22Rv1 (cell line): ENCODE results near the gene CAMK1D.

ENCODE experiments used
- H3K27ac ChIP-seq: fragments of 450-650 bp; 2 replicates; pipeline ENCODE4 v1.5.1; 2017
- CTCF ChIP-seq: fragments of 450-650 bp; IDR thresholded peaks from 2 replicates; pipeline ENCODE4 v1.5.1; 2017; ENCODE audit warnings: mild to moderate bottlenecking
- ZFX ChIP-seq: fragments of 450-650 bp; IDR thresholded peaks from 2 replicates; pipeline ENCODE4 v1.6.1; 2017; ENCODE audit warnings: antibody characterized with exemption, borderline replicate concordance

CAMK1D gene

GRCh38 chr10:12703813-12704212, 354.5 kb downstream of the CAMK1D start:
- no peak overlapping the region for H3K27ac ChIP-seq
- TF ChIP-seq CTCF, result no peak
- no peak for TF ChIP-seq ZFX

GRCh38 chr10:12704488-12704887, 355.1 kb downstream of the CAMK1D start:
- H3K27ac ChIP-seq, result no peak overlapping the region

GRCh38 chr10:12705943-12706342, 356.6 kb downstream of the CAMK1D start:
- H3K27ac ChIP-seq, result no peak overlapping the region
- TF ChIP-seq ZFX, result no peak
- TF ChIP-seq CTCF, result no peak

More at GRCh38 chr10:12704488-12704887, 355.1 kb downstream of the CAMK1D start:
- TF ChIP-seq CTCF (no peak), ZFX (no peak)

- no peak for TF ChIP-seq ZFX
- no peak; the same call in 1 of the 2 replicates for TF ChIP-seq CTCF
- H3K27ac ChIP-seq, result no peak overlapping the region
Observed at GRCh38 chr10:12707461-12708185, 358.3 kb downstream of the CAMK1D start.

GRCh38 chr10:12709000-12709401, 359.7 kb downstream of the CAMK1D start:
- TF ChIP-seq CTCF, result no peak
- TF ChIP-seq ZFX, result no peak
- no peak overlapping the region for H3K27ac ChIP-seq

GRCh38 chr10:12709521-12709963, 360.2 kb downstream of the CAMK1D start:
- no peak for TF ChIP-seq ZFX
- TF ChIP-seq CTCF, result no peak
- H3K27ac ChIP-seq, result no peak overlapping the region

- no peak overlapping the region for H3K27ac ChIP-seq
- TF ChIP-seq ZFX (no peak), CTCF (no peak)
Observed at GRCh38 chr10:12710157-12710556, 360.8 kb downstream of the CAMK1D start.
